ENCODE data around the gene GLI1.
"Not testable (repeated sequence)": the region's sequence is repeated elsewhere in the genome, so short reads cannot be mapped to it uniquely, and the experiment has no call there.

GLI1 gene

GRCh38 chr12:57511161-57511560, 51.6 kb downstream of the GLI1 start:
- H3K4me3 ChIP-seq (ENCODE audit: control insufficient read depth, low read depth, low read length): no peak overlapping the region
- TF ChIP-seq, protein P1, sequence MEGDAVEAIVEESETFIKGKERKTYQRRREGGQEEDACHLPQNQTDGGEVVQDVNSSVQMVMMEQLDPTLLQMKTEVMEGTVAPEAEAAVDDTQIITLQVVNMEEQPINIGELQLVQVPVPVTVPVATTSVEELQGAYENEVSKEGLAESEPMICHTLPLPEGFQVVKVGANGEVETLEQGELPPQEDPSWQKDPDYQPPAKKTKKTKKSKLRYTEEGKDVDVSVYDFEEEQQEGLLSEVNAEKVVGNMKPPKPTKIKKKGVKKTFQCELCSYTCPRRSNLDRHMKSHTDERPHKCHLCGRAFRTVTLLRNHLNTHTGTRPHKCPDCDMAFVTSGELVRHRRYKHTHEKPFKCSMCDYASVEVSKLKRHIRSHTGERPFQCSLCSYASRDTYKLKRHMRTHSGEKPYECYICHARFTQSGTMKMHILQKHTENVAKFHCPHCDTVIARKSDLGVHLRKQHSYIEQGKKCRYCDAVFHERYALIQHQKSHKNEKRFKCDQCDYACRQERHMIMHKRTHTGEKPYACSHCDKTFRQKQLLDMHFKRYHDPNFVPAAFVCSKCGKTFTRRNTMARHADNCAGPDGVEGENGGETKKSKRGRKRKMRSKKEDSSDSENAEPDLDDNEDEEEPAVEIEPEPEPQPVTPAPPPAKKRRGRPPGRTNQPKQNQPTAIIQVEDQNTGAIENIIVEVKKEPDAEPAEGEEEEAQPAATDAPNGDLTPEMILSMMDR (IDR thresholded peaks at IDR 0.05; ENCODE audit: control insufficient read depth, insufficient read depth, low read depth, low read length, missing control alignments): no peak
- no peak for DNase-seq (ENCODE audit: low read depth)

- TF ChIP-seq, protein P1 (IDR thresholded peaks at IDR 0.05; ENCODE audit: control insufficient read depth, insufficient read depth, low read depth, low read length, missing control alignments): no peak
- DNase-seq (ENCODE audit: low read depth): no peak
- H3K4me3 ChIP-seq (ENCODE audit: control insufficient read depth, low read depth, low read length): no peak overlapping the region
Measured at GRCh38 chr12:57511588-57512325, 52.2 kb downstream of the GLI1 start.

GRCh38 chr12:57512665-57513064, 53.1 kb downstream of the GLI1 start:
- TF ChIP-seq, protein P1 (IDR thresholded peaks at IDR 0.05; ENCODE audit: control insufficient read depth, insufficient read depth, low read depth, low read length, missing control alignments): no peak
- DNase-seq (ENCODE audit: low read depth): no peak
- no peak overlapping the region for H3K4me3 ChIP-seq (ENCODE audit: control insufficient read depth, low read depth, low read length)

DNA sequence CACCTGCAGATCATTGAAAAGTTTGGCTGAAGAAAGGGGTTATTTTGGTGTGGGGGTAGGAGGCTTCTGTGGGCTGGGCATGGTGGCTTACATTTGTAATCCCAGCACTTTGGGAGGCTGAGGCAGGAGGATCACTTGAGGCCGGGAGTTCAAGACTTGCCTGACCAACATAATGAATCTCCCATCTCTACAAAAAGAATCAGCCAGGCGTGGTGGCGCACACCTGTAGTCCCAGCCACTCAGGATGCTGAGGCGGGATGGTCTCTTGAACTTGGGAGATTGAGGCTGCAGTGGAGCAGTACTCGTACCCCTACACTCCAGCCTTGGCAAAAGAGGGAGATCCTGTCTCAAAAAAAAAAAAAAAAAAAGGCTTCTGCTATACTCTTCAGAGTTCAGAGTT, 53.7 kb downstream of the GLI1 start:
- no peak overlapping the region for H3K4me3 ChIP-seq (ENCODE audit: control insufficient read depth, low read depth, low read length)
- TF ChIP-seq, protein P1 (IDR thresholded peaks at IDR 0.05; ENCODE audit: control insufficient read depth, insufficient read depth, low read depth, low read length, missing control alignments): no peak
- DNase-seq (ENCODE audit: low read depth): no peak

DNA sequence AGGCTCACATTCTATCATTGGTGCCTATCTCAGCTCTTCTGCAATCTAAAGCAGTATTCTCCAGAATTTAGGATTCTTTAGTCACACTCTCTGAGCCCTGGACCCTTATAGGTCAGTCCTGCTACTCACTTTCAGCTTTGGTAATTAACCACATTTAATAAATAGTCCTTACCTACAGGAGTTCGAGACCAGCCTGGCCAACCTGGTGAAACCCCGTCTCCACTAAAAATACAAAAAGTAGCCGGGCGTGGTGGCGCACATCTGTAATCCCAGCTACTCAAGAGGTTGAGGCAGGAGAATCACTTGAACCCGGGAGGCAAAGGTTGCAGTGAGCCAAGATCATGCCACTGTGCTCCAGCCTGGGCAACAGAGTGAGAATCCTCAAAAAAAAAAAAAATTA, 54.1 kb downstream of the GLI1 start:
- not testable (repeated sequence) for DNase-seq (ENCODE audit: low read depth)

GRCh38 chr12:57514246-57514645, 54.7 kb downstream of the GLI1 start:
- DNase-seq (ENCODE audit: low read depth); H3K4me3 ChIP-seq (ENCODE audit: control insufficient read depth, low read depth, low read length): not testable (repeated sequence)

More for the DNA sequence above, 54.1 kb downstream of the GLI1 start:
- not testable (repeated sequence) for H3K4me3 ChIP-seq (ENCODE audit: control insufficient read depth, low read depth, low read length)

DNA sequence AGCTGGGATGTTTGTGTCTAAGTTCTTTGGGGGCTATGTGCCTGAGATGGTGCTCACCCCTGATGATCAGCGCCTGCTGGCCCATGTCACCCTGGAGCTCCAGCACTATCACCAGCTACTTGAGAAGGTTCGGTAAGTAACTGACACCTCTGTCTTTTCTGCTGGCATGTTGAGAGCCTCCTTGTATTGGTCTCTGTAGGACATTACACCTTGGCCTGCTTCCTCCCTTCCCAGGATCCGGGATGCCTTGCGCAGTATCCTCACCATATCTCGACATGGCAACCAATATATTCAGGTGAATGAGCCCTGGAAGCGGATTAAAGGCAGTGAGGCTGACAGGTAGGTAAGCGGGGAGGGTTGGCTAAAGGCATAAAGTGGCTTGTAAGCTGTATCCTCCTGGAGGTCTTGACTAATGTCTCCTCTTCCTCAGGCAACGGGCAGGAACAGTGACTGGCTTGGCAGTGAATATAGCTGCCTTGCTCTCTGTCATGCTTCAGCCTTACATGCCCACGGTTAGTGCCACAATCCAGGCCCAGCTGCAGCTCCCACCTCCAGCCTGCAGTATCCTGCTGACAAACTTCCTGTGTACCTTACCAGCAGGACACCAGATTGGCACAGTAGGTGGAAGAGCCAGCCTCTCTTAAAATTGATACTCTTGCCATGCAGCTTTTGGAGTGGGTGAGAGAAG, 55.3 kb downstream of the GLI1 start:
- DNase-seq (ENCODE audit: low read depth): no peak
- no peak overlapping the region for H3K4me3 ChIP-seq (ENCODE audit: control insufficient read depth, low read depth, low read length)
- TF ChIP-seq, protein P1 (IDR thresholded peaks at IDR 0.05; ENCODE audit: control insufficient read depth, insufficient read depth, low read depth, low read length, missing control alignments): no peak
